Skeletal muscle cell (primary cell): Measurements from ENCODE around the gene YAF2.
"Not testable (repeated sequence)": the region's sequence is repeated elsewhere in the genome, so short reads cannot be mapped to it uniquely, and the experiment has no call there.

ENCODE experiments used
- DNase-seq: peaks from one replicate; pipeline ENCODE4 v3.0.0-alpha.2; 2010; ENCODE audit warnings: low read depth
- H3K4me3 ChIP-seq: 2 replicates; pipeline ENCODE4 v1.5.1; 2011; ENCODE audit warnings: low read depth, mild to moderate bottlenecking, control low read depth, low read length, moderate library complexity

YAF2 gene

DNA sequence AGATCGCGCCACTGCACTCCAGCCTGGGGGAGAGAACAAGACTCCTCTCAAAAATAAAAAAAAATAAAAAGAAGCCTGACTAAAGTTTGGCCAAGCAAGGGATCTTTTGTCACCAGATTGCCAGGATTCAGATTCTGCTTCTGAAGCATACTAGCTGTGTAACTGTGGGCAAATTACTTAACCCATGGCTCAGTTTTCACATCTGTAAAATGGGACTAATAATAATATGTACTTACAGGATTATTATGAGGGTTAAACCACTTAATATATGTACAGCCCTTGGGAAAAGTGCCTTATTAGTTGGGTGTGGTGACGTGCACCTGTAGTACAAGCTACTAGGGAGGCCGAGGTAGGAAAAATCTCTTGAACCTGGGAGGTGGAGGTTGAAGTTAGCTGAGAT lies 21.7 kb upstream of the YAF2 start:
- no peak overlapping the region for H3K4me3 ChIP-seq

DNA sequence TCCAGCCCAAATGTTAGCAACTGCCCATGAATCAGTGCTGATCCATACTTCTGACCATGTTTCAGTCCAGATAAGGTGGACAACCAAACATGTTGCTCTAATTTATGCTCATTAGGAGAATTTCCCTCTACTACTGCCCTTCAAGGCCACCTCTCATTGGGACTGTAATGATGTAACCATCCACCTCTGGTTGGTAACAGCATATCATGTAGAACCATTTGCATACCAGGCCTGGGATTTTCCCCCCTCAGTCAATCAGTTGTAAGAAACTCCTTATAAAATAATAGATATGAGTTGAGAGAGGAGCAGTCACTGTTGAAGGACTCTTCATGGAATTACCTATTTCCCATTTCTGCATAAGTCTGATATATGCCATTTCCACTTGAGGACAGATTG lies 17.8 kb upstream of the YAF2 start:
- no peak overlapping the region for H3K4me3 ChIP-seq
- DNase-seq = no peak

More for the DNA sequence above, 21.7 kb upstream of the YAF2 start:
- no peak for DNase-seq

DNA sequence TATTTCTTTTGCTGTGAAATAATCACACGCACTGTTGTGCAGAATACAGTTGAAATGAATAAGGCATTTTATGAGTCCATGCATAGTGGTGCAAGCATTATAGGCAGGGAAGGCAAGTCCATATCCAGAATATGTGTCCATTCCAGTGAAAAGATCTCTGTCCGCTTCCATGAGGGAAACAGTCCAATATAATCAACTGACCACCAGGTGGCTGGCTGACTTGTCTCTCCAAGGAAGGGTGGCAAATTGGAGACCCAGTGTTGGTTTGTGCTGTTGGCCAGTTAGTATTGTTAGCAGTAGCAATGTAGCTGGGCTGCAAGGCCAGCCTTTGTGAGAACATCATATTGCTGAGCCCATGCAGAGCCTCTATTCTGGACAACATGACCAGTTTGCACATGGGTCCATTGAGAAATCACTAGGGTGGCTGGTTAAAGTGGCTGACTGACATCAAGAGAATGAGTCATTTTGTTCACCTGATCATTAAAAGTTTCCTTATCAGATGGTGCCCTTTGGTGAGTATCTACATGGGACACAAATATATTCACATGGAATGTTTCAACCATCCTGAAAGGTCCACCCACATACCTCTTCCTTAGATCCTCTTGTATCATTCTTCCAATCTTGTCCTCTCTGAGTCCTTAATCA lies 17.3 kb upstream of the YAF2 start:
- no peak overlapping the region for H3K4me3 ChIP-seq
- no peak for DNase-seq

DNA sequence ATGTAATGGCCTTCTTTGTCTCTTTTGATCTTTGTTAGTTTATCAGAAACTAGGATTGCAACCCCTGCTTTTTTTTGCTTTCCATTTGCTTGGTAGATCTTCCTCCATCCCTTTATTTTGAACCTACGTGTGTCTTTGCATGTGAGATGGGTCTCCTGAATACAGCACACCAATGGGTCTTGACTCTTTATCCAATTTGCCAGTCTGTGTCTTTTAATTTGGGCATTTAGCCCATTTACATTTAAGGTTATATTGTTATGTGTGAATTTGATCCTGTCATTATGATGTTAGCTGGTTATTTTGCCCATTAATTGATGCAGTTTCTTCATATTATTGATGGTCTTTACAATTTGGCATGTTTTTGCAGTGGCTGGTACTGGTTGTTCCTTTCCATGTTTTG lies 14.6 kb upstream of the YAF2 start:
- not testable (repeated sequence) for DNase-seq, H3K4me3 ChIP-seq

DNA sequence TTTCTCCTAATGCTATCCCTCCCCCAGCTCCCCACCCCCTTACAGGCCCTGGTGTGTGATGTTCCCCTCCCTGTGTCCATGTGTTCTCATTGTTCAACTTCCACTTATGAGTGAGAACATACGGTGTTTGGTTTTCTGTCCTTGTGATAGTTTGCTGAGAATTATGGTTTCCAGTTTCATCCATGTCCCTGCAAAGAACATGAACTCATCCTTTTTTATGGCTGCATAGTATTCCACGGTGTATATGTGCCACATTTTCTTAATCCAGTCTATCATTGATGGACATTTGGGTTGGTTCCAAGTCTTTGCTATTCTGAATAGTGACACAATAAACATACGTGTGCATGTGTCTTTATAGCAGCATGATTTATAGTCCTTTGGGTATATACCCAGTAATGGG lies 11.0 kb upstream of the YAF2 start:
- DNase-seq, H3K4me3 ChIP-seq: not testable (repeated sequence)

DNA sequence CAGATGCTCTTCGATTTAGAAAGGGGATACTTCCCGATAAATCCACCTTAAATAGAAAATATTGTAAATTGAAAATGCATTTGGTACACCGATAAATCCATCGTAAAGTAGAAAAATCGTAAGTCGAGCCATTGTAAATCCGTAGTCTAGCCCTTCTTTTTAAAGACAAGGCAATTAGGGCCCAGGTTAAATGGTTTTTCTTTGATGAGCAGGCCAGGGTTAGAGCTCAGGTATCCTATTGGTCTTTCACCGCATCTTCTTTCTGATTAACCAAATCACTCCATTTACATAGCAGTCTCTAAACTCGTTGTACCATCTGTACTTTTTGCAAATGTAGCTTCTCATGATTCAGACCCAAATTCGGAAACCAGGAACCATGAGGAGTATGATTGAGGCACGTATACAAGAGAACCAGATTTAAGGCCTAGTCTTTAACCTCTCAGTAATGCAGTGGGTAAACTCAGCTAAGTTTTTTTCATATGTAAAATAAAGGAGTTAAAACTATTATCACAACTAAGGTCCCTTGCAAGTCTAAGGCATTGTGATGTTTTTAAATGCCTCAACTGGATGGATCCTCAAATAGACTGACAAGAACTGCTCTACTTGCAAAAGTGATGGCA lies 2.2 kb upstream of the YAF2 start:
- no peak for DNase-seq
- no peak overlapping the region for H3K4me3 ChIP-seq

DNA sequence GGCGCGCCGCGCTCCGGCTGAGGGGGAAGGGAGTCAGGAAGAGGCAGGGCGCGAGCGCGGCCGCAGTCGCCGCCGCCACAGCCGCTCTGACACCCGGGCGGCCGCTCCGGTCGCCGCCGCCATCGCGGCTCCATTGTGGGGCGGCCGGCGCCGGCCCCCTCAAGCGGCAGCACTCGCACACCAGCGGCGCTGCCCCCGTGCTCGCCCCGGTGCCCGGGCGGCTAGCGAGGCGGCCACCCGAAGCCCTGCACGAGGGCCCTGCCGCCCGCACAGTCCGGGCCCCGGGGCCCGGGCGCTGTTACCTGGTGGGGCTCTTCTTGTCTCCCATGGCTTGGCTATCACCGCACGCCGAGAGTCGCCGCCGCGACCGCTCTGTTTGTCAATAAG lies 202 bp downstream of the YAF2 start:
- peak overlapping the region; percentile 76 for H3K4me3 ChIP-seq
- DNase-seq = no peak

DNA sequence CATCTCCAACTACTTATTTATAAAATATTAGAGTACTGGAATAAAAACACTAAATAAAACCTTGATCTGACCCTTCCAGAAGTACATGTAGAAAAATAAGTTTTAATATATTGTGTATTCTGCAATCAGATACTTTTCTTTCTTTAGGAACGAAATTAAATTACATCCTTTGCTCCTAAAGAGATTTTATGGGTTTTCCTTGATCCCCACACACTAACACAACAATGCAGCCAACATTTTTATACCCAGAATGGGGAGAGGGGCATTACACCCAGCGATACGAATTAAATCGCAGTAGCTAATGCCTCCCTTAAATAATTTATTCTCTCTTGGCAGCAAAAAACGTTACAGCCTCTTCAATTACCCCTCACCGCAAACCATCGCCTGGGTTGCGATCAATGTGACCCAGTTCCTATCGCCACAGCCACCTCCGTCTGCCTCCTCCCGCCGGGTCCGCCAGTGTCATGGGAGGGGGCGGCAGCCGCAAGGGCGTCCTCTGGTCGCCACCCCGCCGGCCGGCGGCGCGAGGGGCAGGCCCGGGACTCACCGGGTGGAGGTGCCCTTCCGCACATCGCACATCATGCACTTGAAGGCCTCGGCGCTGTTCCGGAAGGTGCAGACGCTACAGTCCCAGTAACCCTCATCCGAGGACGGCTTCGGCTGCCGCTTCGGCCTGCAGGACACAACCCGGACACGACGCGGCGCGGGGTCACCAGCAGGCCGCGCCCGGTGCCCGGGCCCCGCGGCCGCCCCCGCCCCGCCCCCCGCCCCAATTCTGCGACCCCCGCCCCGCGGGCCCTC lies 796 bp downstream of the YAF2 start:
- no peak for DNase-seq
- H3K4me3 ChIP-seq = peak overlapping the region; percentile 76

DNA sequence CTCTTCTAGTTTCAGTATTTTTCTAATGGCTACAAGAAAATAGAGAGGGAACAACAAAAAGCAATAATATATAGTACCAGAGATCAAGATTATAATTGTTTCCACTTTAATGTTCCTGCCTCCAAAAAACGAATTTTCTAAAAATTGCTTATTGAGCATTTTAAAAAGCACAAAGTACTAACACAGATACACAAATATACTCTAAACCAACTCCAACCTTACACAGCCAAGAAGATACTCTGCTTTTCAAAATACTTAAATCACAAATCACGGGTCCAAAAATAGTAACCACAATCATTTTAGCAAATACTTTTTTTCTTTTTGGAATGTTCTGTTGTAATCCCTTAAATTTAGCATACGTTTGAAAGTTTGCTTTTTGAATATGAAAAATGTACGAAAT lies 2.0 kb downstream of the YAF2 start:
- DNase-seq = no peak
- no peak overlapping the region for H3K4me3 ChIP-seq

DNA sequence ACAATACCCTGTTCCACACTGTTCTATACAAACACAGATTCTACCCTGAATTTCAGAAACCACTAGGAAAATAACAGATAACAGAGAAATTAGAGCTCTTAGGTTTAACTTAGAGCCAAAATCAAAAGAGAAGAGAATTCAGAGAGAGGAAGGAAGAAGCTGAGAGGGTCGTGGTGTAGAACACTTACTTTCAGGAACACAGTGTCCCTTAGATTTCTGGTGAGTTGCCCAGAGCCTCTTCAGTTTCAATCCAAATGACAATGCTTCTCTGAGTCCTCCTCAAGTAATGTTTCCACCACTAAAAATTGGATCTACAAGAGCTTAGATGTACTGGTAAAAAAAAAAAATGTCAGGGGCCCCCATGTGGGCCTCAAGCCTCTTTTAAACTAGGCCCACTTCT lies 2.6 kb downstream of the YAF2 start:
- no peak for DNase-seq
- H3K4me3 ChIP-seq = peak overlapping the region; percentile 13

DNA sequence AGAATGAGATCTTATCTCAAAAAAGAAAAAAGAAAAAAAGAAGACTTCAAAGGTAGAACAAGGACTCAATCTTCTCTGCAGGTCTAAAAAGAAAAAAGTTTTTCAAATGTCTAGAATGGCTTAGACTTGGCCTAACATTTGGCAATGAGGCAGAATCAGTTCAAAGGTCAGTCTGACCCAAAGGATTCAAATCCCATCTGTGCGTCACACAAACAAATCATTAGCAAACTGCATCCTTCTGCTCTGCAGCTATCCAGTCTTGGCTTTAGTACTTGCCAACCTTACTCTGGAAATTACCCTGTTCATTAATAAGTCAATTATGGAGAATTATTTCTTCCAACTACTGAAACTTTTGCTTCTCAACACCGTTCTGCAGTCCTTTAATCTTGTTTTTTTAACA lies 3.1 kb downstream of the YAF2 start:
- DNase-seq = no peak
- H3K4me3 ChIP-seq = no peak overlapping the region

DNA sequence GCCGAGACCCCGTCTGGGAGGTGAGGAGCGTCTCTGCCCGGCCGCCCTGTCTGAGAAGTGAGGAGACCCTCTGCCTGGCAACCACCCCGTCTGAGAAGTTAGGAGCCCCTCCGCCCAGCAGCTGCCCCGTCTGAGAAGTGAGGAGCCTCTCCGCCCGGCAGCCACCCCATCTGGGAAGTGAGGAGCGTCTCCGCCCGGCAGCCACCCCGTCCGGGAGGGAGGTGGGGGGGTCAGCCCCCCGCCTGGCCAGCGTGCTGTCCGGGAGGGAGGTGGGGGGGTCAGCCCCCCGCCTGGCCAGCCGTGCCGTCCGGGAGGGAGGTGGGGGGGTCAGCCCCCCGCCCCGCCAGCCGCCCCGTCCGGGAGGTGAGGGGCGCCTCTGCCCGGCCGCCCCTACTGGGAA lies 10.5 kb downstream of the YAF2 start:
- H3K4me3 ChIP-seq, DNase-seq: not testable (repeated sequence)

DNA sequence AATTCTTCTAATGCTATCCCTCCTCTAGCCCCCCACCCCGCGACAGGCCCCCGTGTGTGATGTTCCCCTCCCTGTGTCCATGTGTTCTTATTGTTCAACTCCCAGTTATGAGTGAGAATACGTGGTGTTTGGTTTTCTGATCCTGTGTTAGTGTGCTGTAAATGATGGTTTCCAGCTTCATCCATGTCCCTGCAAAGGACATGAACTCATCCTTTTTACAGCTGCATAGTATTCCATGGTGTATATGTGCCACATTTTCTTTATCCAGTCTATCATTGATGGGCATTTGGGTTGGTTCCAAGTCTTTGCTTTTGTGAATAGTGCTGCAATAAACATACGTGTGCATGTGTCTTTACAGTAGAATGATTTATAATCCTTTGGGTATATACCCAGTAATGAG lies 13.5 kb downstream of the YAF2 start:
- not testable (repeated sequence) for DNase-seq, H3K4me3 ChIP-seq

DNA sequence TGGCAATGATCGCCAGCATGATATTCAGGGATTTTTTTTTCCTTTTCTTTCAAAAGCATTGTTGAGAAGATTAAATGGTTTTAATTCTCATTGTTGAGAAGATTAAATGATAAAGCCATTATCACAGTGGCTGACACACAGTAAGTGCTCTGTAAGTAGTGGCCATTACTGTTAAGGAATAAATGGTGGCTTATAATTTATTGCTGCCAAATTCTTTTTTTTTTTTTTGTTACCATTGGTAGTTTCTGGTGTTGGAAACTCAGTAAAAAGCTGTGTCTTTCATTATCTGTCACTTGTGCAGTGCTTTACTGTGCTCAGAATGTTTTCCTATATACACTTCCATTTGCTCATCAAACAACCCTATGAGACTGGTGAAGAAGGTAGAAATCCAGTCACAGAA lies 15.3 kb downstream of the YAF2 start:
- no peak for DNase-seq
- H3K4me3 ChIP-seq = no peak overlapping the region

DNA sequence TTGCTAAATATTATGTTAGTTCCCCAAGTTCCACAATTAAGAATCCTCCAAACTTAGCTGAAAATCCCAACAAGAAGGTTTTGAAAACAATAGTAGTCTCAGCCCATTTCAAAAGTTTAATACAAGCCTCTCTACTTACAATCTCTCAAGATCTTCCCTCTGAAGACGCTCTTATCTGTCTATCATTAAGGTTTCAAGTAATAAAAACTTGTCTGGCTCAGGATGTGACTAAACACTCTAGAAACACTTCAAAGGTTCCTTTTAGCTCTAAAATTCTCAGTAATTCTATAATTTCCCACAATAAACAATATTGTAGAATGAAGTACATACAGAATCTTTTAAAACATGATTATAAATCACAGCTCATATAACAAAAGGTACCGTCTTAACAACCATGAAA lies 16.3 kb downstream of the YAF2 start:
- no peak for DNase-seq
- no peak overlapping the region for H3K4me3 ChIP-seq

DNA sequence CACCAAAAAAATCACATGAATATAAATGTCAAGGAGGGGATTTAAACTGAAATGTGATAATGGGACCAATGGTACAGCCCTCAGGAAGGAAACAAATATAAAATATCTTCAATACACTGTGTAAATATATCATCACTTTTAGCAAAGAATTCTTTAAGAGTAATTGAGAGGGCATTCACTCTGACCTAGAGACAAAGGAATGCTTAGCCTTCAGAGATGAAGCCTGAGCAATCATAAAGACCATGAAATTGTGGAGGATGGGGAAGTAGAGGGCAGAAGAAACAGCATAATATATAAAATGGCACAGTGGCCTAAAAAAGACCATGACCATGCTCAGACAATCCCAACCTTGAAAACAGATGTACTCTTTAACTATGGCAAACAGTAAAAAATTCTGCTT lies 20.4 kb downstream of the YAF2 start:
- no peak overlapping the region for H3K4me3 ChIP-seq
- DNase-seq = no peak

DNA sequence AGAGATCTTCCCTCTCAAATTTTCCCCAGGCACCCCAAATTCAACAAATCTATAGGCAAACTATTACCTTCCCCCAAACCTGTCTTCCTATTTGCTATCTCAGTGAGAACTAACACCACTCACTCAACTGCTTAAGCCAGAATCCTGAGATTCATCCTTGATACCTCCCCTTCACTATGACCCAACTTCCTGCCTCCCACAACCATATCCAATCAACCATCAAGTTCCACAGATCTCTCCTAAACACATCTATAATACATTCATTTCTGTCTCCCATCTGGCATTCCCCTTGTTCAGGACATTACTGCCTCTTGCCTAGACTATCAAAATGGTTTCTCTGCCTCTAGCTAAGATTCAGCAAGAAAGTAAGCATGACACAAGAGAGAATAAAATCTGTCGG lies 21.3 kb downstream of the YAF2 start:
- DNase-seq = no peak
- no peak overlapping the region for H3K4me3 ChIP-seq

DNA sequence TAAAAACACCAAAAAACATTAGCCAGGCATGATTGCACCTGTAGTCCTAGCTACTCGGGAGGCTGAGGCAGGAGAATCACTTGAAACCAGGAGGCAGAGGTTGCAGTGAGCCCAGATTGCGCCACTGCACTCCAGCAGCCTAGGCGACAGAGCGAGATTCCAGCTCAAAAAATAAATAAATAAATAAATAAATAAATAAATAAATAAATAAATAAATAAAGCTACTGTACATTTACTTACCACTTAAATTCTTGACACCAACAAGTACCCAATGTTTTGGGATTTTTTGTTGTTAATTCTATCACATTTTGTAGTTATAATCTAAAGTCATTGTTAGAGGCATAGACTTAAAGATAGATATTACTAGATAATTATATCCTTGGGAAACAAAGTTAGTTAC lies 22.3 kb downstream of the YAF2 start:
- DNase-seq, H3K4me3 ChIP-seq: not testable (repeated sequence)

DNA sequence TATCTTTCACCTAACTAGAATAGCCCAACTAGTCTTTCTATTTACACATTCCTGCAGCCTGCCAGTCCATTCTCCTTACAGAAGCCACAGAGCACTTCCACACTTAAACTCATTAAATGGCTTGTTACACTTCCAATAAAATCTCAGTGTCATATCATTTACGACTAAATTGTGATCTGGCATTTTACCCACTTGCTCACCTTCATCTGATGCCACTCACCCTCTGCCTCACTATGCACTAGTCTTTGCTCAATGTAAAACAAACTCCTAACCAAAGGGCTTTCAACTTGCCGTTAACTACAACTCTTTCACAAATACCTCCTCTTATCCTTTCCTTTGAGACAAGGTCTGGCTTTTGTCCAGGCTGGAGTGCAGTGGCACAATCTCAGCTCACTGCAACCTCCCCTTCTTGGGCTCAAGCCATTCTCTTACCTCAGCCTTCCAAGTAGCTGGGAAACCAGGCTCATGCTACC lies 24.1 kb downstream of the YAF2 start:
- DNase-seq = no peak

DNA sequence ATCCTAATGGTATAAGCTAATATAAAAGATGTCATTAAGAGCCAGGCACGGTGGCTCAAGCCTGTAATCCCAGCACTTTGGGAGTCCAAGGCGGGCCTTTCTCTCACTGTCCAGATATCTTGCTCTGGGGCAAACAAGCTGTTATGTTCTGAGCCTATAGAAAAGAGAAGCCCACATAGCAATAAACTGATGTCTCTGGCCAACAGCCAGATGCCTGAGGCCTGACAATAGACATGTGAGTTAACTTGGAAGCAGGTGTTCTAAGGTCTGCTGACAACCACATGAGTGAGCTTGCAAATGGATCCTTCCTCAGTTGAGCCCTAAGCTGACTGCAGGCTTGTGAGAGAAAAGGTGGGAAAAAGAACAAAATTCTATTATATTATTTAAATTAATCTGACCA lies 25.0 kb downstream of the YAF2 start:
- no peak for DNase-seq
- no peak overlapping the region for H3K4me3 ChIP-seq

More for the DNA sequence above, 24.1 kb downstream of the YAF2 start:
- H3K4me3 ChIP-seq = no peak overlapping the region

DNA sequence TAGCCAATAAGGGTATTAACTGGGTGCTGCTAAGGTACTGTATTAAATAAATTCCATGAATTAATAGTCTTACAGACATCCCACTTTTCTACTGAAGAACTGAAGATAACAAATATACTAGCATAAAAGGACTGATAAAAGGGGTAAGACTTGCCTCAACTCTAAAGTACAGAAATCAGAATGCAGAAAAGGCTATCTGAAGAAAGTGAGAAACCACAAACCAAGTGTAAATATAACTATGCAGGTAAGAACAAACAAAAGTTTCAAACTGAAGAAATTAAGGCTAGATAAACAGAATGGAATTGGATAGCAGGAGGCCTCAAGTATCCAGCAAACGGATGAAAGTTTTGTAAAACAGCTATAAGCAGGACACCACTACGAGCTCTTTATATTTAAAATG lies 29.5 kb downstream of the YAF2 start:
- DNase-seq = no peak

More for the DNA sequence above, 29.5 kb downstream of the YAF2 start:
- no peak overlapping the region for H3K4me3 ChIP-seq
